GM19372 (cell line): ENCODE results near the gene PAIP1.
"Not testable (repeated sequence)": the region's sequence is repeated elsewhere in the genome, so short reads cannot be mapped to it uniquely, and the experiment has no call there.

Experiments used
- ATAC-seq: cut with Tn5 transposase; IDR thresholded peaks from one replicate; pipeline ENCODE4 v1.9.1; 2021; ENCODE audit warnings: mild to moderate bottlenecking, low read depth, moderate library complexity; ENCODE audit not compliant: unreplicated experiment

Gene PAIP1

GRCh38 chr5:43556857-43557542 lies at the start of gene PAIP1:
Gene PAIP1 (minus strand): TSS chr5:43557077. CDS start chr5:43556846, 231 bp downstream.
- peak; percentile 73 for ATAC-seq

- no peak for ATAC-seq
These were observed 49.5 kb upstream of the PAIP1 start for GRCh38 chr5:43606351-43606750.

GRCh38 chr5:43604699-43605098 lies 47.8 kb upstream of the PAIP1 start:
- ATAC-seq = no peak

- ATAC-seq = peak; percentile 33
These were observed 46.7 kb upstream of the PAIP1 start for GRCh38 chr5:43603344-43604217.

- ATAC-seq = peak; percentile 73
These were observed 45.8 kb upstream of the PAIP1 start, which contains the start of gene NNT for GRCh38 chr5:43602461-43603343. Gene NNT (plus strand): TSS chr5:43603180. CDS start chr5:43609196, 6,016 bp downstream.

- ATAC-seq = no peak
These were observed 44.8 kb upstream of the PAIP1 start for GRCh38 chr5:43601454-43602260.

GRCh38 chr5:43598927-43599326 lies 42.0 kb upstream of the PAIP1 start:
- not testable (repeated sequence) for ATAC-seq

- ATAC-seq = no peak
These were observed 35.5 kb upstream of the PAIP1 start for GRCh38 chr5:43592363-43592762.

- ATAC-seq = no peak
These were observed 33.8 kb upstream of the PAIP1 start for GRCh38 chr5:43590700-43591099.

GRCh38 chr5:43589310-43589709 lies 32.4 kb upstream of the PAIP1 start:
- no peak for ATAC-seq

GRCh38 chr5:43588842-43589241 lies 32.0 kb upstream of the PAIP1 start:
- ATAC-seq = no peak

- no peak for ATAC-seq
These were observed 27.4 kb upstream of the PAIP1 start for GRCh38 chr5:43584166-43584699.

GRCh38 chr5:43583724-43584123 lies 26.8 kb upstream of the PAIP1 start:
- ATAC-seq = no peak

GRCh38 chr5:43582082-43583005 lies 25.5 kb upstream of the PAIP1 start:
- no peak for ATAC-seq

- no peak for ATAC-seq
These were observed 24.5 kb upstream of the PAIP1 start for GRCh38 chr5:43581398-43581797.

GRCh38 chr5:43580402-43581210 lies 23.7 kb upstream of the PAIP1 start:
- not testable (repeated sequence) for ATAC-seq

- ATAC-seq = no peak
These were observed 16.2 kb upstream of the PAIP1 start for GRCh38 chr5:43573058-43573457.

GRCh38 chr5:43572357-43572756 lies 15.5 kb upstream of the PAIP1 start:
- ATAC-seq = no peak
